ENCODE measurements around the gene KLHL41.

GRCh38 chr2:169507698-169508097, 1.8 kb upstream of the KLHL41 start:
- TF ChIP-seq CTCF (conservative IDR thresholded peaks at IDR 0.05; ENCODE audit: low read depth, low read length) (no peak), EZH2 (IDR thresholded peaks at IDR 0.05; ENCODE audit: low read length, unreplicated experiment) (no peak)
